GM18870 (cell line): Measurements from ENCODE around the gene PPP1CC.
"Not testable (repeated sequence)": the region's sequence is repeated elsewhere in the genome, so short reads cannot be mapped to it uniquely, and the experiment has no call there.

ENCODE experiments used
- ATAC-seq: cut with Tn5 transposase; IDR thresholded peaks from one replicate; pipeline ENCODE4 v1.9.1; 2021; ENCODE audit warnings: moderate library complexity; ENCODE audit not compliant: unreplicated experiment

Gene PPP1CC

DNA sequence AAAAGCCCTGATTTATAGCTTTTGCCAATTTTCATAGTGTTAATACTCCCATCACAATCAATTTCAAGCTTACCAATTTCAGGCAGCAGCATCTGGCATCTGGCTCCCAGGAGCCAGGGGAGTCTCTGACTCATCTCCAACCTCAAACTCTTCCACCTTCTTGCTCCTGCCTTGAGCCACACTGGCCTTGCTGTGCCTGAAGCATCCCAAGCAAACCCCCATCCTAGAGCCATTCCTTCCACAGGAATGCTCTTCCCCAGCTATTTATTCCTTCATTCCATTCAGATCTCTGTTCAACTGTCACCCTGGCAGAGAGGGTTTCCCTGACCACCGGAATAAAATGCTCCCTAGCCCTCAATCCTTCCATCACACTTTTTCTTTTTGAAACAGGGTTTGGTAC, 13.9 kb upstream of the PPP1CC start:
- no peak for ATAC-seq

DNA sequence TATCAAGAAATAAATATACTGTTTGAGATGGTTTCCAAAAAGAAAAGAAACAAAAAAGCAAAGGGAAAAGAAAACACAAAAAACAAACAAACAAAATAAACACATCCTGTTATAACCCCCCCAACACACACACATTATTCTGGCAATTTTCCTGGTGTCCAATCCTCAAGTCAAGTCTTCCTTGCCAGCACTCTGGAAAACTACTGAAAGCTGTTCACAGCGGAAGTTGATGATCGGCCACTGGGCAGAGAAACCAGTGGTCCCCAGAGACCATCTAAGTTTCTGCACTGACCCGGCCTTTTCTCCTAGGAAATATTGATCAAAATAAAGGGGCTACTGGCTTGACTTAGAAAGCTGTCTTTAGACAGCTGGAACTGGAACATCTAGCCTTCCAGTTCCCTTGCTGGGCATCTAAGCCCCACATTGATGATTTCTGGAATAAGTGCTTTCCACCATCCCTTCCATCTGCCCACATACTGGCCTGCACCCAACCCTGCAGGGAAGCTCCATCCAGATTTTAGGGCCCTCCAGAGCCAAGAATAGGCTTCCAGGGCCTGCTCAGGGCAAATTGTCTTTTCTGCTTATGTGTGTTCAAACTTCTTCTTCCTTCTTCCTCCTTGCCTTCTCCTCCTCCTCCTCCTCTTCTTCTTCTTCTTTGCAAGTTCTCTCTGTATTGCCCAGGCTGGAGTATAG, 11.6 kb upstream of the PPP1CC start:
- no peak for ATAC-seq

DNA sequence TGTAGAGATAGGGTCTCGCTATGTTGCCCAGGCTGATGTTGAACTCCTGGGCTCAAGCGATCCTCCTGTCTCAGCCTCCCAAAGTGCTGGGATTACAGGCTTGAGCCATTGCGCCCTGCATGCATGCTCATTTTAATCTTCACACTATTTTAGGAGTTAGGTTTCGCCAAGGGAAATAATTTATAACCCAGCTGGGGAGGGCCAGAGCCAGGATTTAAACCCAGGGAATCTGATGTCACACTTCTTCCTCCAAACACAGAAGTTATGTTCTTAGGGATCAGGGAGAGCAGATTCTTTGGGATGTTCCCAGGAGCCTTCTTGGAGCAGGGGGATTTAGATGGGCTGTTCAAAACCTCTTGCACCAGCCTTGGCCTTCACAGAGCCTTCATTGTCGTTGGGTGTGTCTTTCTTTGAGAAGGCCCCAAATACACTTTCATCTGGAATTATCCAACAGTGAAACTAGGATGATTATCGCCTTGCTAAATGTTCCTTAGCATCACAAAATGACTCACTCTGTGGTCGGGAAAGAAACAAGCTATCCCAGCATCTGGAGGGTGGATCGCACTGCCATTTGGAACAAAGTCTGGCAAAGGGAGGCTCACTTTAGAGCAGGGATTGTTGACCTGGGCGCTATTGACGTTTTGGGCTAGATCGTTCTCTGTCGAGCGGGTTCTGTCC, 8.2 kb upstream of the PPP1CC start:
- ATAC-seq = no peak

DNA sequence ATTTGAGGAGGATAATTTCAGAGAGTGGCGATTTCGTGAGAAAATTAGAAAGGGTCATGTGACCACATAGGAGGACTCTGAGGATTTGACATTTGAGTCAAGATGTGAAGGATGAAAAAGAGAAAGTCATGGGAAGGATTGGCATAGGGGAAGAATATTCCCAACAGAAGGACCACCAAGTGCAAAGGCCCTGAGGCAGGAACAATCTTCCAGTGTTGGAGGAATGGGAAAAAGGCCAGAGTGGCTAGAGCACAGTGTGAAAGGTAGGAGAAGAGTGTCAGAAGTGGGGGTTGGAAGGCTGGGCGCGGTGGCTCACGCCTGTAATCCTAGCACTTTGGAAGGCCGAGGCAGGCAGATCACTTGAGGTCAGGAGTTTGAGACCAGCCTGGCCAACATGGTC, 3.9 kb upstream of the PPP1CC start:
- ATAC-seq = no peak

DNA sequence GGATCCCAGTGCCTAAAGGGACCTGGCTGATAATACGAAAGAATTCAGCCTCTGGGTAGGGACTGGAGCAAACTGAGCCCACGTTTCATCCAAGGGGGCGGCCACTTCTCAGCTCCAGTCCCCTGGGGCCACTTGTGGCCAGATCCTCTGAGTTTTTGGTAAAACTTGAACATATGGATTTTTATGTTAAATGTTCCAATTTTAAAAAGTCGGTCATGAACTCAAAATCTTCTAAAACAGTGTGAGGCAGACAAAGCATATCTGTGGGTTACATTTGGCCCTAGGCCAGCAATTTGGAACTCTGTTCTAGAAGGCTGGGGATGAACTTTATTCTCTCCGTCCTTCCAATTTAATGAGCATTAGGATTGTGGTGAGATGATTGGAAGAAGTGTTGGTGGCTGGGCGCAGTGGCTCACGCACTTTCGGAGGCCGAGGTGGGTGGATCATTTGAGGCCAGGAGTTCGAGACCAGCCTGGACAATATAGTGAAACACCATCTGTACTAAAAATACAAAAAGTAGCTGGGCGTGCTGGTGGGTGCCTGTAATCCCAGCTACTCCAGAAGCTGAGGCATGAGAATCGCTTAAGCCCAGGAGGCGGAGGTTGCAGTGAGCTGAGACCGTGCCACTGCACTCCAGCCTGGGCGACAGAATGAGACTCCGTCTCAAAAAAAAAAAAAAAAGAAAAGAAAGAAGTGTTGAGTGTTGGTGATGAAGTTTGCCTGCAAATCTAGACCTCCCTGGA, 3.0 kb upstream of the PPP1CC start:
- ATAC-seq = no peak

DNA sequence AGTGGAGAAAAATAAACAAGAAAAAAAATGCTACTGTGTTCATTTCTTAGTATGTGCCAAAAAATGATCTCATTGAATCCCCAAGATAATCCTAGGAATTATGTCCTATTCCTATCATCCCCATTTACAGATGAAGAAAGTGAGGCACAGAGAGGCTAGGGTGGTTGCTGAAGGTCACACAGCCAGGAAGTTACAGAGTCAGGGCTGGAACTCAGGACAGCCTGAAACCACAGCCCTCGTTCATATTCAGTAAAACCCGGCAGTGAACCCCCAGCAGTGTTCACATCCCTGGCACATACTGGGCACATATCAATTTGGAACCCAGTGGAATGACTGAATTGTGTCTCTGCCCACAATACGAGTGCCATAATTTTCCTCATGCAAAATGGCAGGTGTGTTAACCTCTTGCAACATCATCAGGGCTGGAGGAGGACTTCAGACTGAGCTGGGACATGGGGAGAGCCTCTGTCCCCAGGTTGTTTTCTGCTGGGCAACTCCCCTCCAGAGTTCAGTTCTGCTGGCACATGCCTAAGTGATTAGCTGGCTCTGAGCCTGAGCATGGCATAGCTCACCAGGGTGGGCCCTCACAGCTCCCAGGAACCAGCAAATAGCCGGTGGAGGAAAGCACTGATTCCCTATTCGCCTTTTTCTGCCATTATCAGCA, 2.0 kb upstream of the PPP1CC start:
- ATAC-seq = no peak

DNA sequence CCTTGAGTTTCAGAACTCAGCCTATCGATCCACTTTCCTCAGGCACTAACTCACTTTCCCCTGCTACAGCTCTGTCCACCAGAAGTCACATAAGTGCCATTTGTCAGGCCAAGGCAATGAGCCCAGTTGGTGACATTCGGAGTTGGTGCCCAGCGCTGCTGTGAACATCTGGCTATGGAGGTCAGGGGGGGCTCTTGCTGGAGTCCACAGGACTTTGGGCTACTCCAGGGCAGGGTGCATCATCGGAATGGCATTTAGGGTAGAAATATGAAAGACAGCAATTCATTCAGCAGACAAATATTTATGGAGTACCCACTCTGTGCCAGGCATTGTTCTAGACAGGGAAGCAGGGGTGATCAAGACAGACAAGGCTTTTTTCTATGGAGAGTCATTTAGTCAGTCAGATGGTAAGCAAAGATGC, 1.5 kb upstream of the PPP1CC start:
- ATAC-seq = no peak

DNA sequence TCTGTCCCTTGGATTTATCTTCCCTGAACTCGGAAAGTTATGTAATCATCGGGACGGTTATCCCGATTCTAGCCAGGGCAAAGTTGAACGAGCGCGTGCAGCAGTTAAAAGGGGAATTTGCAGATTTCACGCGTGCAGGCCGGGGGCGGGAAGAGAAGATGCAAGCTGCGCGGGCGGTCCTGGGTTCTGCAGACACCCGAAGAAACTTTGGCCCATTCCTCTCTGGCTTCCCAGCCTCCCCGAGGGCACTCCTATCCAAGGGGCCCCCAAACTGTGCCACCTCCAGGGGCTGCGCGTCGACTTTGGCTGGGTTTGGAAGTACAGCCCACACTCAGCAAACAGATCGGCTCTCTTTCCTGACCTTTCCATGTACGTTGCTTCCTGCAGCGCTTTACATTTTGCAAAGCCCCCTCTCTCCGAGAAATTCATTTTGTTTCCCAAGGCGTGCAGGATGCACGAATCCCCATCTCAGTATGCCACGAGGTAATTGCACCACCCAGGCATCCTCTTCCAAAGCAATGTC, 941 bp upstream of the PPP1CC start:
- ATAC-seq = no peak

DNA sequence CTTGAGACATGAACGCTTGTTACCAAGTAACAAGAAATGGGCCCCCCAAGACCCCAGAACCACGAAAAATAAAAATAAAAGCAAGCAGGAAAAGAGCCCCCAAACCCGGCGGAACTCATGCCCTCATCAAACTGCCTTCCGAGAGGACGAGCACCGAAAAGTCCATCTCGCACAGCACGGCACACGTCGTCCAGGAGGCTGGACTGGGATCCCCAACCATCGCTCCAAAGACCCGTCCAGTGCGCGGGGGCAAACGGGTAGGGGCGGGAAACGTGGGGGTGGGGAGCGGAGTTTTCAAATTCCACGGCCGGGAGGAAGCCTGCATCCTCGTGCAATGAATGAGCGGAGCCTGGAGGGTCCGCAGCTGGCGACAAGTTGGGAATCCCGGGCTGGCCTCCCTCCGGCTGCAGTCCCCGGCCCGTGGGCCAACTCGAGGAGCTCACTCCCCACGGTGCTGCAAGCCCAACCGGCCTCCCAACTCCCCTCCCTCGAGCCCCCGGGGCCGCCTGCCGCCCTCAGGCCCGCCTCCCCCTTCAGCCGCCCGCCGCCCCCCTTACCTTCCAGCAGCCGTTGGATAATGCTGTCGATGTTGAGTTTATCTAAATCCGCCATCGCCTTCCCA, 484 bp downstream of the PPP1CC start:
- no peak for ATAC-seq

DNA sequence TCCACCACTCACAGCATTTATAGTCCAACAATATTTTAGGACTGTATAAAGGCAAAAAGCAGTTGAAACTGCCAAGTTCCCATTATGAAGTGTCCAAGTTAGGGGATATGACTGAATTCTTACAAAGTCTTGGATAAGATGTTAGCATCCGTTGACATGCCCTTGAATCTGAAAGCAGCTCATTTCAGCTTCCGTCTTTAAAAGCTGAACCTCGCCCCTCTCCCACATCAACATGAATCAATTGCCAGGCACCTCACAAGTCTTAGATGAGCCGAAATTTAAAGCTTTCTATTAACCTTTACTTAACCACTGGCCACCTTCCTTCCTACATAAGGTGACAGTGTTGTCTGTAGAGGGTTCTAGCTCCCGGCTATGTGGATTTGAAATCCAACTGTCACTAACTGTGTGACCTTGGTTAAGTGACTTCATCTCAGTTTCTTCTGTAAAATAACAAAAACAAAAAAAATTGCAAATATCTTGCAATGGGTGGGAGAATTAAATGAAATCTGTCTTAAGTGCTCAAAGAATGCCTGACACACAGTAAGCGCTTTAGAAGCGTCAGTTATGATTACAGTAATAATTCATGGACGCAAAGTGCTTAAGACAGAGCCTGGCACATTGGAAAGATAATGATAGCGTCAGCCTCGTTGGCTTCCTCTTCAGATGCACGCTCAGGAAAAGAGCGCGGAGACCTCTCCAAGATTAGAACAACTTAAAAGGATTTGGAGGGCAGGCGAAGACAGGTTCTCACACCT, 1.2 kb downstream of the PPP1CC start:
- ATAC-seq = no peak

DNA sequence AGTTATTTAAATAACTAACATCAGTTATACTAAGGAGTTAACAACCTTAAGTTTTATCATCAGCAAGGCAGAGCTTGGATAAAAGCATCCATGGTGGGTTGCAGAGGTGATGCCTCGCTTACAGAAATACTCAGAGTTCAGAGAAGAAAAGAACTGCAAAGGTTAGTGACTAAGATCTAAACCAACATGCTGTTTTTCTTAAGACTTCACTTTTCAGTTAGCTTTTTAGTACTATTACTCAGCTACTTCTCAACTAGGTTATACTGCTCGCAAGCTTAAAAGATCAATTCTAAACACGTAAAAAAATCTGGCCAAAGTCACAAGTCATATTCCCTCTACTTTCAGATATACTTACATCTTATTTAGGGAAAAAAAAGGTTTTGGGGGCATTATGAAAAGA, 2.8 kb downstream of the PPP1CC start:
- no peak for ATAC-seq

DNA sequence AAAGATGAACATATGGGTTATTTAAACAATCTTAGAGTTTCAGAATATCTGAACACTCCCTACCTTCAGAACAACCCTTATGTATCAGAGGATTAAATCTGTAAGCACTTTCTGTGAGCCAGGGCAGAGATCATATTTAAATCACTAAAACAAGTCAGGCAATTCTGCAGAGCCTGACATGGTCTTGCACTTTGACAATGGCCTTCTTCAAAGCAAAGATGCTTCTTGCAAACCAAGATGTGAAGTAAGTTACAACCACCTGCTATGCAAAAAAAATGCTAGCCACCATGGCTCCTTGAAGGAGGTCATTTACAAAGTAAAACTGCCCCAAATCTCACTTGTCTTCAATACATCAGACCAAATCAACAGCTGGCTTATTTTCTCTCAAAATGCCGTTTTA, 3.2 kb downstream of the PPP1CC start:
- no peak for ATAC-seq

DNA sequence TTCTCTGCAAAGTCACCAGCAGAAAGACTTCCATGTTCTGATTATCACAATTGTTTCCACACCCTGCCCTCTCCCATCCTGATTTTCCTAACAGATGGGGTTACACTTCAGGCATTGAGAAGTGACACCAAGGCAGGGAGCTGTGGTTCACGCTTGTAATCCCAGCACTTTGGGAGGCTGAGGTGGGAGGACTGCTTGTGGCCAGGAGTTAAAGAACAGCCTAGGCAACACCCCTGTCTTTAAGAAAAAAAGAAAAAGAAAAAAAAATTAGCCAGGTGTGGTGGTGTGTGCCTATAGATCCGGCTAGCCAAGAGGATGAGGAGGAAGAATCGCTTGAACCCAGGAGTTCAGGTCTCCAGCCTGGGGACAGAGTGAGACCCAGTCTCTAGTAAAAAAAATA, 5.2 kb downstream of the PPP1CC start:
- no peak for ATAC-seq

DNA sequence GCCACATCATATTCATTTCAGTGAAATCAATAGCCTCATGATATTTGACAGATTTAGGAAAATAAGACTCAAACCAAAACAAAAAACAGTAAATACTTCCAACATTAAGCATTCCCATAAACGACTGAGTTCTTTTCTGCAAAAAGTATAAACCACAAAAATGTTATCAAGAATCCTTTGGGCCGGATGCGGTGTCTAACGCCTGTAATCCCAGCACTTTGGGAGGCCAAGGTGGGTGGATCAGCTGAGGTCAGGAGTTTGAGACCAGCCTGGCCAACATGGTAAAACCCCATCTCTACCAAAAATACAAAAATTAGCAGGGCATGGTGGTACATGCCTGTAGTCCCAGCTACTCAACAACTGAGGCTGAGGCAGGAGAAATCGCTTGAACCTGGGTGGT, 5.7 kb downstream of the PPP1CC start:
- not testable (repeated sequence) for ATAC-seq

DNA sequence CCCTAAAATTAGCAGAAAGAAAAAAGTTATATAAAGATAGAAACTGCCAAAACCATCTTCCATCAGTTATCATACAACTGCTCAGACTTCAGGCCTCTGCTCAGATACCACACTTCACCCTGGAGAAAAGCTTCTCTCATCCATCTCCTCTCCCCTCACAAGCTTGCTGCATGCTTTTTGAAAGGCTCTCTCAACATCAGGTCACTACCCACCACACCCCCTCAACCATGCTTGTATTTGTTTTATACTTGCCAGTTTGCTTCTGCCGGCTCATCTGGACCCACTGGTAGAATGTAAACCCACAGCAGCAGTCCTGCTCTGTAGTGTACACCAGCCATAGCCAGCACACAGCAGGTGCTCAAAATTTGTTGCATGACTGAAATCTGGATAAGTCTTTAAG, 8.8 kb downstream of the PPP1CC start:
- no peak for ATAC-seq

DNA sequence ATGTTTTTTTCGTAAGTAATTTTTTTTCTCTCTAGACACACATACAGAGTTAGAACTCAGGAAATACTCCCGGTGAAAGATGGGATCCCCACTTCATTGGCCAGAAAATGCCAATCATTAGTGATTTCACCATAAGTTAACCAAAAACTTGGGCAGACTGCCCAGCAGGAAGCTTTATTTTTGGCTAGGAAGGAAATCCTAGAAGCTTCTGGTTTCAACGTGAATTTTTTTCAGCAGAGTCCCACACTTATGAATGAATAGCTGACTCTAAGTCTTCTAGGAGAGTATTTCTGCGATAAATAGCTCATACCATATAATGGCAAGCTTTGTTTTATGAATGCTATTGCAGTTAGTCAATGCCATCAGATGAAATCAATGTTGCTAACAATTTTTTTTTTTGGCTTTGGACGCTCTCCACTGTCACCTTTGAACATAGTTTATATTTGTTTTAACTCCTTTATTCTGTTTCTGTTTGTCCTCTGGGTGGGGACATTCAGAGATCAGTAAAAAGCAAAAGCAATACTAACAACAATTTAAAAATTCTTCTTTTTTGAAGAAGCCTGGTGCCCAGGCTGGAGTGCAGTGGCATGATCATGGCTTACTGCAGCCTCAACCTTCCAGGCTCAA, 9.5 kb downstream of the PPP1CC start:
- ATAC-seq = no peak

DNA sequence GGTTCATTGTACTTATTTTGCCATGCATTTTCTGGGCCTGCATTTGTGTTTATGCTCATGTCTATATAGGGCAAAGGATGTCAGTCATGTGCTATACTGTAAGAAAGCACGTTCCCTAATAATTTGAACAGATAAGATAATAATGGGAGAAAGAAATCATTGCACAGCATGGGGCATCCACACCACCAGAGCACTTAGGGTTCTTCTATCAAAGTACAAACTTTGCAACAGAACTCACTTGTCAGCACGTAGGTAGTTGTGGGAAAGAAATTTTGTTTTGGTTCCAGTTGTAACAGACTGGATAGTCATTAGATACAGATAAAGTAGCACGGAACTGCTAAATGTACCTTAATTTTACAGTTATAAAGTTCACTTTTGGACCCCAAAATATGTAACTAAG, 10.1 kb downstream of the PPP1CC start:
- ATAC-seq = no peak

DNA sequence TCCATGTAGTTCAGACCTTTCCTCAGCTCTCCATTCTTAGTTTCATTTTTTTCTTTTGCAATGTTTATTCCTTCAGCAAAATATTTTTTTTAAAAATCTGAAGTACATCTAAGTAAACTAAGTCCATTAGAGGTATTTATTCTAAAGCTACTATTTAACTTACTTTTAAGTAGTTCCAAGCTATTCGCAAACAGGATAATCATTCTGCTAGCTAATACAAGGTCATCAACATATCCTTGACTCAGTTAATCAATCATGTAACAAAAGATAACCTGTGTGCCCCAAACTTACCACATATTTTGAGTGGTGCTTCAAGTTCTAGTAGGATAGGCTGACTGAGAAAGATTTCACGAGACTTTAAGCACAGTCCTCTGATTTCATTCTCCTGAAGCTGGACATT, 11.2 kb downstream of the PPP1CC start:
- no peak for ATAC-seq

DNA sequence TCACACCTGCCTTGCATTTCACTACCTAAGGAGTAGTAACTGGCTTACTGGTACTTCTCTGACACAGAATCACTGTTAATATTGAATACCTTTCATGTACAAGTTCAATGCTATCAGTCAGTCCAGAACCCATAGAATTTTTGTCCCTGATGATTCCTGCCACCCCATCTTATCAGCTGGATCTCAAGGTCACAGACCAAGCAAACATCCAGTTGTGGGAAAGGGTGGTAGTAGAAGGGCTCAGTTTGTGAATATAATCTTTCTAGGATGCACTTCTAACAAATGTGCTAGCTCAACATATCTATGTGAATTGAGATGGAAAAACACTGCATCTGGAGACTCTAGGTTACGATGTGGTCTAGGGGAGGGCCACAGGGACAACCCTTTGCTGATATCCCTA, 14.1 kb downstream of the PPP1CC start:
- ATAC-seq = no peak
